ENCODE data around the gene RCC1. TPM values are rescaled to one million over a fixed set of nuclear protein-coding genes. Genes with fewer than 3 reads are reported as not detected.

The RCC1 gene
- total RNA-seq, 1 experiment from 2014 or later = 61.2 TPM

DNA sequence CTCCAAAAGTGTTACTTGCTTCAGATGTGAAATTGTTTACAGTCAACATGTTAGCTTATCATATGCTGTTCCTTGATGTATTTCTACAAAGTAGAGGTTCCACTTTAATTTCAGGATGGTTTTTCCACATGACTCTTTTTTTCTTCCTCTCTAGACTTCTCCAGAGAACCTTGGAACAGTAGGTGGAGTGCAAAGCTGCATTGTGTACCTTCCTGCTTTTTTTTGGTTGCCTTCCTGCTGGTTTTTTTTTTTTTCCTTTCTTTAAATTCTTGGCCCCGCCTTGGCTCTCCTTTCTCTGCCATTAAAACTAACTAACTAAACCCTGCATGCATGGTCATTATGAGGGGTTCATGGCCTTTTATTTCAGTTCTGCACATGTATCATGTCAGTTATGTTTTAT lies 48.2 kb upstream of the RCC1 start:
- Histone ChIP-seq H3K4me3 (ENCODE audit: low read depth in 2 of 2, low read length in 2 of 2) (no peak overlapping the region), H3K9me3 (ENCODE audit: control insufficient read depth, insufficient read depth, low read depth, low read length) (no peaks in the 10 kb centered on the region), H3K27me3 (ENCODE audit: control insufficient read depth, insufficient read depth, low read length) (no peaks in the 10 kb centered on the region), H3K36me3 (ENCODE audit: control insufficient read depth, insufficient read depth, low read length) (peaks cover 4% of the 10 kb centered on the region; the same call in 1 of the 2 replicates), H3K4me1 (ENCODE audit: control insufficient read depth, insufficient read depth, low read length) (no peaks in the 10 kb centered on the region), H3K27ac (ENCODE audit: low read length) (no peak overlapping the region)
- TF ChIP-seq SIN3A (IDR thresholded peaks at IDR 0.05; ENCODE audit: borderline replicate concordance, insufficient read depth, low read depth, low read length) (no peak), TCF7L2 (IDR thresholded peaks at IDR 0.05; ENCODE audit: low read depth, low read length) (no peak), POLR2AphosphoS5 (IDR thresholded peaks at IDR 0.05; ENCODE audit: low read depth, low read length) (no peak)
- TF ChIP-seq, protein P1, sequence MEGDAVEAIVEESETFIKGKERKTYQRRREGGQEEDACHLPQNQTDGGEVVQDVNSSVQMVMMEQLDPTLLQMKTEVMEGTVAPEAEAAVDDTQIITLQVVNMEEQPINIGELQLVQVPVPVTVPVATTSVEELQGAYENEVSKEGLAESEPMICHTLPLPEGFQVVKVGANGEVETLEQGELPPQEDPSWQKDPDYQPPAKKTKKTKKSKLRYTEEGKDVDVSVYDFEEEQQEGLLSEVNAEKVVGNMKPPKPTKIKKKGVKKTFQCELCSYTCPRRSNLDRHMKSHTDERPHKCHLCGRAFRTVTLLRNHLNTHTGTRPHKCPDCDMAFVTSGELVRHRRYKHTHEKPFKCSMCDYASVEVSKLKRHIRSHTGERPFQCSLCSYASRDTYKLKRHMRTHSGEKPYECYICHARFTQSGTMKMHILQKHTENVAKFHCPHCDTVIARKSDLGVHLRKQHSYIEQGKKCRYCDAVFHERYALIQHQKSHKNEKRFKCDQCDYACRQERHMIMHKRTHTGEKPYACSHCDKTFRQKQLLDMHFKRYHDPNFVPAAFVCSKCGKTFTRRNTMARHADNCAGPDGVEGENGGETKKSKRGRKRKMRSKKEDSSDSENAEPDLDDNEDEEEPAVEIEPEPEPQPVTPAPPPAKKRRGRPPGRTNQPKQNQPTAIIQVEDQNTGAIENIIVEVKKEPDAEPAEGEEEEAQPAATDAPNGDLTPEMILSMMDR (IDR thresholded peaks at IDR 0.05) = no peak
- POLR2A ChIA-PET = interaction anchor here (0.6 kb wide), 1 partner anchor 48 kb away, joined by 3 read pairs; the partner anchor contains the start of gene RCC1
- intact Hi-C loops (cut with micrococcal nuclease; ENCODE audit: unreplicated experiment) (no loop called here), in situ Hi-C loops (cut with HindIII; ENCODE audit: low pct_unique_long_range_greater_than_20kb, low sequenced_read_pairs) (no loop called here)
- CTCF ChIA-PET = no interaction called here
- BruUV-seq (replicated peaks) = no TSS peak
- ATAC-seq (no peak), DNase-seq (ENCODE audit: low read depth, low spot score) (no peak)

DNA sequence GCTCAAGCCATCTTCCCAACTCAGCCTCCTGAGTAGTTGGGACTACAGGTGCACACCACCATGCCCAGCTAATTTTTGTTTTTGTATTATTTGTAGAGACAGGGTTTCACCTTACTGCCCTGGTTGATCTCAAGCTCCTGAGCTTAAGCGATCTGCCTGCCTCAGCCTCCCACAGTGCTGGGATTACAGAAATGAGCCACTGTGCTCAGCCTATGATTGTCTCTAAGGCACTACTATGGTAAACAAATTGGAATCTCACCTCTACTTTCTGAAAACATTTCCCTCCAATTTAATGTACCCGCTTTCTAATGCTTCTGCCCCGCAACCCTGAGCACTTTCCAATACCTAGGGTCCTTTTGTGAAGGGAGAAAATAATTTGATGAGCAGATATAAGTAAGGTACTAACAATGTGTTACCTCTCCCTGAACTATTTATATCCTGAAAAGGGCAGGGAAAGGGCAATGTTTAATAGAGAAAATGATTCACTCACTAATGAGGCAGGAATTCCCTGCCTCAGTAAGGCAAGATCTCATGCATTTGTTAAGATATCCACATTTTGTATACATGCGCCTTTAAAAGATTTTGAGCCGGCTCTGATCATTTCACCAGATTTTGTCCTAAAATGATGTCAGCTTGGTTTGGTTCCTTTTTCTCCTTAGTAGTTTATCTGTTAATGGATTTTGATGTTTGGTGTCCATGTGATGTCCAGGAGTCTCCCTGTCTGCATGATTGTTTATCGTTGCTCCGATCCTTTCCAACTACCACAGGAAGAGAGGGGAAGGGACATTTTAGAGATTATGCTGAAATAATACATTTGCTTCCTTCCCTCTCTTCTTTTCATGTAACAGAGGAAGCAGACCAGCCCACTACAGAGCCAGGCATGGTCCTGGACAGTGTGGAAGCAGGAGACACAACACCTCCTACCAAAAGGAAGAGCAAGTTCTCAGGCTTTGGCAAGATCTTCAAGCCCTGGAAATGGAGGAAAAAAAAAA lies 47.3 kb upstream of the RCC1 start:
- DNase-seq (ENCODE audit: low read depth, low spot score) (no peak), ATAC-seq (no peak)
- in situ Hi-C loops (cut with HindIII; ENCODE audit: low pct_unique_long_range_greater_than_20kb, low sequenced_read_pairs) = no loop called here
- POLR2A ChIA-PET = interaction anchor here (0.6 kb wide), 1 partner anchor 47 kb away, joined by 3 read pairs; the partner anchor contains the start of gene RCC1
- H3K27me3 ChIP-seq (ENCODE audit: control insufficient read depth, insufficient read depth, low read length) = no peaks in the 10 kb centered on the region
- H3K36me3 ChIP-seq (ENCODE audit: control insufficient read depth, insufficient read depth, low read length) = peaks cover 4% of the 10 kb centered on the region; the same call in 1 of the 2 replicates
- H3K4me3 ChIP-seq (ENCODE audit: low read depth in 2 of 2, low read length in 2 of 2) = no peak overlapping the region
- H3K4me1 ChIP-seq (ENCODE audit: control insufficient read depth, insufficient read depth, low read length) = no peaks in the 10 kb centered on the region
- BruUV-seq (replicated peaks) = no TSS peak
- H3K27ac ChIP-seq (ENCODE audit: low read length) = no peak overlapping the region
- CTCF ChIA-PET = no interaction called here
- H3K9me3 ChIP-seq (ENCODE audit: control insufficient read depth, insufficient read depth, low read depth, low read length) = no peaks in the 10 kb centered on the region
- intact Hi-C loops (cut with micrococcal nuclease; ENCODE audit: unreplicated experiment) = no loop called here
- TF ChIP-seq SIN3A (IDR thresholded peaks at IDR 0.05; ENCODE audit: borderline replicate concordance, insufficient read depth, low read depth, low read length) = no peak
- TF ChIP-seq, protein P2, sequence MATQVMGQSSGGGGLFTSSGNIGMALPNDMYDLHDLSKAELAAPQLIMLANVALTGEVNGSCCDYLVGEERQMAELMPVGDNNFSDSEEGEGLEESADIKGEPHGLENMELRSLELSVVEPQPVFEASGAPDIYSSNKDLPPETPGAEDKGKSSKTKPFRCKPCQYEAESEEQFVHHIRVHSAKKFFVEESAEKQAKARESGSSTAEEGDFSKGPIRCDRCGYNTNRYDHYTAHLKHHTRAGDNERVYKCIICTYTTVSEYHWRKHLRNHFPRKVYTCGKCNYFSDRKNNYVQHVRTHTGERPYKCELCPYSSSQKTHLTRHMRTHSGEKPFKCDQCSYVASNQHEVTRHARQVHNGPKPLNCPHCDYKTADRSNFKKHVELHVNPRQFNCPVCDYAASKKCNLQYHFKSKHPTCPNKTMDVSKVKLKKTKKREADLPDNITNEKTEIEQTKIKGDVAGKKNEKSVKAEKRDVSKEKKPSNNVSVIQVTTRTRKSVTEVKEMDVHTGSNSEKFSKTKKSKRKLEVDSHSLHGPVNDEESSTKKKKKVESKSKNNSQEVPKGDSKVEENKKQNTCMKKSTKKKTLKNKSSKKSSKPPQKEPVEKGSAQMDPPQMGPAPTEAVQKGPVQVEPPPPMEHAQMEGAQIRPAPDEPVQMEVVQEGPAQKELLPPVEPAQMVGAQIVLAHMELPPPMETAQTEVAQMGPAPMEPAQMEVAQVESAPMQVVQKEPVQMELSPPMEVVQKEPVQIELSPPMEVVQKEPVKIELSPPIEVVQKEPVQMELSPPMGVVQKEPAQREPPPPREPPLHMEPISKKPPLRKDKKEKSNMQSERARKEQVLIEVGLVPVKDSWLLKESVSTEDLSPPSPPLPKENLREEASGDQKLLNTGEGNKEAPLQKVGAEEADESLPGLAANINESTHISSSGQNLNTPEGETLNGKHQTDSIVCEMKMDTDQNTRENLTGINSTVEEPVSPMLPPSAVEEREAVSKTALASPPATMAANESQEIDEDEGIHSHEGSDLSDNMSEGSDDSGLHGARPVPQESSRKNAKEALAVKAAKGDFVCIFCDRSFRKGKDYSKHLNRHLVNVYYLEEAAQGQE (IDR thresholded peaks at IDR 0.05; ENCODE audit: insufficient read depth in 1 of 2, low read depth in 2 of 2, low read length in 1 of 2) = no peak
- TF ChIP-seq, protein P1 (IDR thresholded peaks at IDR 0.05) = no peak
- TF ChIP-seq TCF7L2 (IDR thresholded peaks at IDR 0.05; ENCODE audit: low read depth, low read length) = no peak
- no peak for TF ChIP-seq POLR2AphosphoS5 (IDR thresholded peaks at IDR 0.05; ENCODE audit: low read depth, low read length)

Measured in Panc1 (cell line).